ENCODE results near the gene COTL1.

GRCh38 chr16:84546669-84547545 is 71.0 kb downstream of the COTL1 start:
- TF ChIP-seq CTCF (IDR thresholded peaks at IDR 0.05) = no peak
- no peak for TF ChIP-seq POLR2A (IDR thresholded peaks at IDR 0.05)

Measured in ovary (tissue), 3 donors.